ENCODE results near the gene STX1A. TPM values are rescaled to one million over a fixed set of nuclear protein-coding genes. Genes with fewer than 3 reads are reported as not detected.
"Not testable (repeated sequence)": the region's sequence is repeated elsewhere in the genome, so short reads cannot be mapped to it uniquely, and the experiment has no call there.

Gene STX1A
- polyA plus RNA-seq, 1 experiment = 12.9 TPM

GRCh38 chr7:73668886-73669230 lies 50.6 kb downstream of the STX1A start:
- Histone ChIP-seq H3K4me3 (ENCODE audit: low read depth, low read length) (peak overlapping the region; percentile 73), H3K27me3 (ENCODE audit: control insufficient read depth, insufficient read depth, low read length) (peaks cover 6% of the 10 kb centered on the region), H3K27ac (ENCODE audit: low read depth, low read length) (no peak overlapping the region), H3K9me3 (ENCODE audit: control insufficient read depth, insufficient read depth, low read length) (no peaks in the 10 kb centered on the region)
- no peak for TF ChIP-seq CTCF (IDR thresholded peaks at IDR 0.05; ENCODE audit: low read depth, low read length)
- DNase-seq (ENCODE audit: low read depth, low spot score) = no peak
- POLR2A ChIA-PET = interaction anchor here (1.6 kb wide), 1 partner anchor 62 kb away, joined by 4 read pairs; no protein-coding TSS in a partner anchor
- CTCF ChIA-PET = interaction anchor here (1.4 kb wide), 1 partner anchor 62 kb away, joined by 9 read pairs; no protein-coding TSS in a partner anchor

GRCh38 chr7:73668103-73668885 lies 51.2 kb downstream of the STX1A start:
- ChIA-PET CTCF (interaction anchor here (0.6 to 1.4 kb wide), 9 partner anchors 14 to 503 kb away, joined by 3 to 9 read pairs (median 4); no protein-coding TSS in a partner anchor), POLR2A (interaction anchor here (0.5 to 1.6 kb wide), 4 partner anchors 25 to 61 kb away, joined by 3 to 7 read pairs (median 4); no protein-coding TSS in a partner anchor)
- H3K9me3 ChIP-seq (ENCODE audit: control insufficient read depth, insufficient read depth, low read length) = no peaks in the 10 kb centered on the region
- no peak for DNase-seq (ENCODE audit: low read depth, low spot score)
- no peak overlapping the region for H3K27ac ChIP-seq (ENCODE audit: low read depth, low read length)
- H3K4me3 ChIP-seq (ENCODE audit: low read depth, low read length) = peak overlapping the region; percentile 73
- no peak for TF ChIP-seq CTCF (IDR thresholded peaks at IDR 0.05; ENCODE audit: low read depth, low read length)
- peaks cover 6% of the 10 kb centered on the region for H3K27me3 ChIP-seq (ENCODE audit: control insufficient read depth, insufficient read depth, low read length)

GRCh38 chr7:73667344-73668102 lies 51.9 kb downstream of the STX1A start, which contains the start of gene VPS37D:
Gene VPS37D, plus strand, starts transcription at chr7:73667831. Its CDS starts 128 bp downstream, at chr7:73667959.
- H3K9me3 ChIP-seq (ENCODE audit: control insufficient read depth, insufficient read depth, low read length) = no peaks in the 10 kb centered on the region
- H3K27me3 ChIP-seq (ENCODE audit: control insufficient read depth, insufficient read depth, low read length) = peaks cover 6% of the 10 kb centered on the region
- no peak within 1 kb of the TSS for H3K27ac ChIP-seq (ENCODE audit: low read depth, low read length)
- ChIA-PET POLR2A (interaction anchor here (0.5 to 1.6 kb wide), 3 partner anchors 31 to 60 kb away, joined by 3 to 4 read pairs (median 4); no protein-coding TSS in a partner anchor), CTCF (interaction anchor here (0.6 to 1.4 kb wide), 9 partner anchors 15 to 504 kb away, joined by 3 to 9 read pairs (median 4); no protein-coding TSS in a partner anchor)
- H3K4me3 ChIP-seq (ENCODE audit: low read depth, low read length) = peak within 1 kb of the TSS; percentile 73
- DNase-seq (ENCODE audit: low read depth, low spot score) = peak; percentile 57
- TF ChIP-seq CTCF (IDR thresholded peaks at IDR 0.05; ENCODE audit: low read depth, low read length) = peak; percentile 64

GRCh38 chr7:73663033-73663432 lies 56.4 kb downstream of the STX1A start:
- Histone ChIP-seq H3K27ac (ENCODE audit: low read depth, low read length) (no peak overlapping the region), H3K9me3 (ENCODE audit: control insufficient read depth, insufficient read depth, low read length) (no peaks in the 10 kb centered on the region; the same call in 1 of the 2 replicates), H3K27me3 (ENCODE audit: control insufficient read depth, insufficient read depth, low read length) (peaks cover 12% of the 10 kb centered on the region), H3K4me3 (ENCODE audit: low read depth, low read length) (no peak overlapping the region)
- no peak for DNase-seq (ENCODE audit: low read depth, low spot score)
- no peak for TF ChIP-seq CTCF (IDR thresholded peaks at IDR 0.05; ENCODE audit: low read depth, low read length)
- ChIA-PET CTCF (no interaction called here), POLR2A (no interaction called here)

- CTCF ChIA-PET = interaction anchor here (1.0 kb wide), 1 partner anchor 53 kb away, joined by 3 read pairs; no protein-coding TSS in a partner anchor
- DNase-seq (ENCODE audit: low read depth, low spot score); H3K4me3 ChIP-seq (ENCODE audit: low read depth, low read length); H3K27me3 ChIP-seq (ENCODE audit: control insufficient read depth, insufficient read depth, low read length); POLR2A ChIA-PET; H3K9me3 ChIP-seq (ENCODE audit: control insufficient read depth, insufficient read depth, low read length); H3K27ac ChIP-seq (ENCODE audit: low read depth, low read length): not testable (repeated sequence)
Measured at GRCh38 chr7:73660594-73660993, 58.9 kb downstream of the STX1A start.
